HepG2 (cell line): ENCODE results near the gene SYTL2. TPM values are rescaled to one million over a fixed set of nuclear protein-coding genes. Genes with fewer than 3 reads are reported as not detected.

Experiments used
- BHLHE40 ChIP-seq: IDR thresholded peaks from 2 replicates; pipeline ENCODE4 v1.6.1; 2011; ENCODE audit warnings: low read length, improper control_type of control experiment
- DPF2 ChIP-seq: sonication (generic); formaldehyde crosslinking; IDR thresholded peaks from 2 replicates; pipeline ENCODE4 v1.4.0; 2020; ENCODE audit warnings: mild to moderate bottlenecking, low read depth, missing genetic modification reagents, borderline replicate concordance
- KLF16 ChIP-seq, 2 experiments: sonication (generic) in 1 of 2; formaldehyde crosslinking in 1 of 2; IDR thresholded peaks; 2 replicates each; pipeline versions ENCODE4 v1.6.1 to v1.8.0; 2016 to 2023; ENCODE audit warnings: missing genetic modification reagents in 2 of 2, missing compliant biosample characterization in 1 of 2
- RNF2 ChIP-seq: fragments of 450-650 bp; conservative IDR thresholded peaks from 2 replicates; pipeline ENCODE4 v1.6.1; 2016; ENCODE audit warnings: low read depth
- SIX1 ChIP-seq: sonication (generic); formaldehyde crosslinking; IDR thresholded peaks from 2 replicates; pipeline ENCODE4 v1.4.0; 2020; ENCODE audit warnings: missing genetic modification reagents, borderline replicate concordance
- TGIF2 ChIP-seq: IDR thresholded peaks from 2 replicates; pipeline ENCODE4 v1.6.1; 2016; ENCODE audit warnings: control low read depth, missing compliant biosample characterization
- ZFP41 ChIP-seq: sonication (generic); formaldehyde crosslinking; IDR thresholded peaks from 2 replicates; pipeline ENCODE4 v1.4.0; 2020; ENCODE audit warnings: mild to moderate bottlenecking, missing genetic modification reagents, borderline replicate concordance
- ZNF616 ChIP-seq: sonication (generic); formaldehyde crosslinking; IDR thresholded peaks from 2 replicates; pipeline ENCODE4 v1.5.0; 2020; ENCODE audit warnings: low read depth, mild to moderate bottlenecking, missing genetic modification reagents
- ZNF775 ChIP-seq: sonication (generic); formaldehyde crosslinking; IDR thresholded peaks from 2 replicates; pipeline ENCODE4 v1.4.0; 2020; ENCODE audit warnings: missing genetic modification reagents, mild to moderate bottlenecking, moderate library complexity, borderline replicate concordance
- polyA plus RNA-seq, 8 experiments: library from polyadenylated mRNA; depleted of rRNA in 3 of 8; stranded (reverse) in 7 of 8; unstranded in 1 of 8; fragments of >200 nt; fragmentation: Illumina TruSeq in 4 of 8; extraction: Trizol in 4 of 8; gene quantifications; 2 replicates each; pipeline versions ENCODE4 v1.2.1 to v1.2.3, GENCODE V29; 2011 to 2016; ENCODE audit warnings: low read depth in 4 of 8, missing spikeins in 1 of 8, mixed read lengths in 1 of 8; ENCODE audit not compliant: insufficient read depth in 1 of 8
- total RNA-seq, 5 experiments: library from RNA; depleted of rRNA; stranded (reverse); fragments of >200 nt; fragmentation: Illumina TruSeq; extraction: Trizol; gene quantifications; 2 replicates each; pipeline ENCODE4 v1.2.3, GENCODE V29; 2016; ENCODE audit warnings: low read depth in 1 of 5
- TF ChIP-seq, protein P1 (sequence below): sonication (generic); formaldehyde crosslinking; IDR thresholded peaks from 2 replicates; pipeline ENCODE4 v1.4.0; 2020; ENCODE audit warnings: missing genetic modification reagents
- TF ChIP-seq, protein P2 (sequence below): sonication (generic); formaldehyde crosslinking; IDR thresholded peaks from 2 replicates; pipeline ENCODE4 v1.8.0; 2022; ENCODE audit warnings: missing genetic modification reagents, low read depth, mild to moderate bottlenecking, borderline replicate concordance
- TF ChIP-seq, protein P3 (sequence below): IDR thresholded peaks from 2 replicates; pipeline ENCODE4 v1.6.1; 2016
- TF ChIP-seq, protein P4 (sequence below): sonication (generic); formaldehyde crosslinking; IDR thresholded peaks from 2 replicates; pipeline ENCODE4 v1.4.0; 2020; ENCODE audit warnings: low read depth, mild to moderate bottlenecking, missing genetic modification reagents
- TF ChIP-seq, protein P5 (sequence below): sonication (generic); formaldehyde crosslinking; IDR thresholded peaks from 2 replicates; pipeline ENCODE4 v1.4.0; 2020; ENCODE audit warnings: missing genetic modification reagents
- TF ChIP-seq, protein P6 (sequence below): fragments of 450-650 bp; IDR thresholded peaks from 2 replicates; pipeline ENCODE4 v1.6.1; 2017; ENCODE audit warnings: mild to moderate bottlenecking

SYTL2 gene
- total and polyA plus RNA-seq, 2 of the 13 experiments (the other 11 are each of a cell fraction or from before 2014, with no cell fraction given), result 0.77 to 0.90 TPM

DNA sequence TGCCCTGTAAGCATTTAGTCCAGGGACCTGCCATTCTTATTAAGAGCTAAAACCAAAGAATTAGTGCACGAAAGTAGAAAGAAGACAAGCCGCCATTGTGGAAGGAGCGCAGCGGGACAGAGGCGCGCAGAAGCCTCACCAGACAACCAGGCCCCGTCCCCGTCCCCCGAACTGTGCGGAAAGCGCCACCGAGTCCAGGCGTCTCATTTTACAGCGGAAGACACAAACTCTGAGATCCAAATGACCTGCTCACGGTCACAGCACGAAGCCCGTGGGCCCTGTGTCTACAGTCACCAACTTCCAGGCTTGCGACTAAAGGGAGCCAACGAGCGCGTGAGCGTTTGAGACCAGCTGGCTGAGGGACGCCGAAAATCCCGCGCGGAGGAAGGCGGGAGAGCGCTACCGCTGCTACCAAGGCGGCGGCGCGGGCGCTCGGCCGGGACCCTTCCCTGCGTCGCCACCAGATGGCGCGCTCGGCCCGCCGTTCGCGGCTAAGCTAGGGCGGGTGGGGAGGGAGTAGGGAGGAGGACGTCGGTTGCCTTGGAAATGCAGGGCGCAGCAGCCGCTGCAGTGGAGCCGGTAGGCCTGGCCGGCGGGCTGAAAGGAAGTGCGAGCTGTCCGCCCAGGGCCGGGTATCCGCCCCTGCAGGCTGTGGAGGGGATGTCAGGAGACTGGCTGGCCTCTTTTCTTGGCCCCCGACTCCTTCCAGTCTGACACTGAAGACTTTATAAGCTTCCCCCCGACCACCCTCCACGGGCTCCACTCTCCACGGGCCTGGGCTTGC, 43.8 kb upstream of the SYTL2 start (continued):
- TF ChIP-seq, protein P1, sequence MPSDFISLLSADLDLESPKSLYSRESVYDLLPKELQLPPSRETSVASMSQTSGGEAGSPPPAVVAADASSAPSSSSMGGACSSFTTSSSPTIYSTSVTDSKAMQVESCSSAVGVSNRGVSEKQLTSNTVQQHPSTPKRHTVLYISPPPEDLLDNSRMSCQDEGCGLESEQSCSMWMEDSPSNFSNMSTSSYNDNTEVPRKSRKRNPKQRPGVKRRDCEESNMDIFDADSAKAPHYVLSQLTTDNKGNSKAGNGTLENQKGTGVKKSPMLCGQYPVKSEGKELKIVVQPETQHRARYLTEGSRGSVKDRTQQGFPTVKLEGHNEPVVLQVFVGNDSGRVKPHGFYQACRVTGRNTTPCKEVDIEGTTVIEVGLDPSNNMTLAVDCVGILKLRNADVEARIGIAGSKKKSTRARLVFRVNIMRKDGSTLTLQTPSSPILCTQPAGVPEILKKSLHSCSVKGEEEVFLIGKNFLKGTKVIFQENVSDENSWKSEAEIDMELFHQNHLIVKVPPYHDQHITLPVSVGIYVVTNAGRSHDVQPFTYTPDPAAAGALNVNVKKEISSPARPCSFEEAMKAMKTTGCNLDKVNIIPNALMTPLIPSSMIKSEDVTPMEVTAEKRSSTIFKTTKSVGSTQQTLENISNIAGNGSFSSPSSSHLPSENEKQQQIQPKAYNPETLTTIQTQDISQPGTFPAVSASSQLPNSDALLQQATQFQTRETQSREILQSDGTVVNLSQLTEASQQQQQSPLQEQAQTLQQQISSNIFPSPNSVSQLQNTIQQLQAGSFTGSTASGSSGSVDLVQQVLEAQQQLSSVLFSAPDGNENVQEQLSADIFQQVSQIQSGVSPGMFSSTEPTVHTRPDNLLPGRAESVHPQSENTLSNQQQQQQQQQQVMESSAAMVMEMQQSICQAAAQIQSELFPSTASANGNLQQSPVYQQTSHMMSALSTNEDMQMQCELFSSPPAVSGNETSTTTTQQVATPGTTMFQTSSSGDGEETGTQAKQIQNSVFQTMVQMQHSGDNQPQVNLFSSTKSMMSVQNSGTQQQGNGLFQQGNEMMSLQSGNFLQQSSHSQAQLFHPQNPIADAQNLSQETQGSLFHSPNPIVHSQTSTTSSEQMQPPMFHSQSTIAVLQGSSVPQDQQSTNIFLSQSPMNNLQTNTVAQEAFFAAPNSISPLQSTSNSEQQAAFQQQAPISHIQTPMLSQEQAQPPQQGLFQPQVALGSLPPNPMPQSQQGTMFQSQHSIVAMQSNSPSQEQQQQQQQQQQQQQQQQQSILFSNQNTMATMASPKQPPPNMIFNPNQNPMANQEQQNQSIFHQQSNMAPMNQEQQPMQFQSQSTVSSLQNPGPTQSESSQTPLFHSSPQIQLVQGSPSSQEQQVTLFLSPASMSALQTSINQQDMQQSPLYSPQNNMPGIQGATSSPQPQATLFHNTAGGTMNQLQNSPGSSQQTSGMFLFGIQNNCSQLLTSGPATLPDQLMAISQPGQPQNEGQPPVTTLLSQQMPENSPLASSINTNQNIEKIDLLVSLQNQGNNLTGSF, result peak; percentile 87; the same call in 1 of the 2 replicates
- TF ChIP-seq ZNF775 (CRISPR knock-in tag), result 0 out of 2 replicates have a peak, but pooled peaks have one; percentile 39
- TF ChIP-seq, protein P2, sequence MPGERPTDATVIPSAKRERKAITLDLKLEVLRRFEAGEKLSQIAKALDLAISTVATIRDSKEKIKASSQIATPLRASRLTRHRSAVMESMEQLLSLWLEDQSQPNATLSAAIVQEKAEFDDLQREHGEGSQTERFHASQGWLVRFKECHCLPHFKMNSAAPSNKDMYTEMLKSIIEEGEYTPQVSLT (CRISPR knock-in tag), result peak; percentile 63; the same call in 1 of the 2 replicates
- no peak; the same call in 1 of the 2 replicates for TF ChIP-seq SIX1
- TF ChIP-seq DPF2 (CRISPR knock-in tag), result no peak
- TF ChIP-seq ZNF616 (CRISPR knock-in tag), result peak; percentile 91
- TF ChIP-seq ZFP41 (CRISPR knock-in tag), result peak; percentile 90
- peak in 1 of 2 experiments; percentile 89; a peak in 2 of 4 replicates for TF ChIP-seq KLF16 (CRISPR knock-in tag; IDR thresholded peaks at IDR 0.05)
- TF ChIP-seq TGIF2 (CRISPR knock-in tag), result peak; percentile 87
- TF ChIP-seq, protein P3, sequence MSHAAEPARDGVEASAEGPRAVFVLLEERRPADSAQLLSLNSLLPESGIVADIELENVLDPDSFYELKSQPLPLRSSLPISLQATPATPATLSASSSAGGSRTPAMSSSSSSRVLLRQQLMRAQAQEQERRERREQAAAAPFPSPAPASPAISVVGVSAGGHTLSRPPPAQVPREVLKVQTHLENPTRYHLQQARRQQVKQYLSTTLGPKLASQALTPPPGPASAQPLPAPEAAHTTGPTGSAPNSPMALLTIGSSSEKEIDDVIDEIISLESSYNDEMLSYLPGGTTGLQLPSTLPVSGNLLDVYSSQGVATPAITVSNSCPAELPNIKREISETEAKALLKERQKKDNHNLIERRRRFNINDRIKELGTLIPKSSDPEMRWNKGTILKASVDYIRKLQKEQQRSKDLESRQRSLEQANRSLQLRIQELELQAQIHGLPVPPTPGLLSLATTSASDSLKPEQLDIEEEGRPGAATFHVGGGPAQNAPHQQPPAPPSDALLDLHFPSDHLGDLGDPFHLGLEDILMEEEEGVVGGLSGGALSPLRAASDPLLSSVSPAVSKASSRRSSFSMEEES (CRISPR knock-in tag), result peak; percentile 79
- TF ChIP-seq, protein P4, sequence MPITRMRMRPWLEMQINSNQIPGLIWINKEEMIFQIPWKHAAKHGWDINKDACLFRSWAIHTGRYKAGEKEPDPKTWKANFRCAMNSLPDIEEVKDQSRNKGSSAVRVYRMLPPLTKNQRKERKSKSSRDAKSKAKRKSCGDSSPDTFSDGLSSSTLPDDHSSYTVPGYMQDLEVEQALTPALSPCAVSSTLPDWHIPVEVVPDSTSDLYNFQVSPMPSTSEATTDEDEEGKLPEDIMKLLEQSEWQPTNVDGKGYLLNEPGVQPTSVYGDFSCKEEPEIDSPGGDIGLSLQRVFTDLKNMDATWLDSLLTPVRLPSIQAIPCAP (CRISPR knock-in tag), result peak; percentile 52; the same call in 1 of the 2 replicates
- no peak; the same call in 1 of the 2 replicates for TF ChIP-seq BHLHE40
- TF ChIP-seq, protein P5, sequence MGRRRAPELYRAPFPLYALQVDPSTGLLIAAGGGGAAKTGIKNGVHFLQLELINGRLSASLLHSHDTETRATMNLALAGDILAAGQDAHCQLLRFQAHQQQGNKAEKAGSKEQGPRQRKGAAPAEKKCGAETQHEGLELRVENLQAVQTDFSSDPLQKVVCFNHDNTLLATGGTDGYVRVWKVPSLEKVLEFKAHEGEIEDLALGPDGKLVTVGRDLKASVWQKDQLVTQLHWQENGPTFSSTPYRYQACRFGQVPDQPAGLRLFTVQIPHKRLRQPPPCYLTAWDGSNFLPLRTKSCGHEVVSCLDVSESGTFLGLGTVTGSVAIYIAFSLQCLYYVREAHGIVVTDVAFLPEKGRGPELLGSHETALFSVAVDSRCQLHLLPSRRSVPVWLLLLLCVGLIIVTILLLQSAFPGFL (CRISPR knock-in tag), result no peak
- TF ChIP-seq, protein P6, sequence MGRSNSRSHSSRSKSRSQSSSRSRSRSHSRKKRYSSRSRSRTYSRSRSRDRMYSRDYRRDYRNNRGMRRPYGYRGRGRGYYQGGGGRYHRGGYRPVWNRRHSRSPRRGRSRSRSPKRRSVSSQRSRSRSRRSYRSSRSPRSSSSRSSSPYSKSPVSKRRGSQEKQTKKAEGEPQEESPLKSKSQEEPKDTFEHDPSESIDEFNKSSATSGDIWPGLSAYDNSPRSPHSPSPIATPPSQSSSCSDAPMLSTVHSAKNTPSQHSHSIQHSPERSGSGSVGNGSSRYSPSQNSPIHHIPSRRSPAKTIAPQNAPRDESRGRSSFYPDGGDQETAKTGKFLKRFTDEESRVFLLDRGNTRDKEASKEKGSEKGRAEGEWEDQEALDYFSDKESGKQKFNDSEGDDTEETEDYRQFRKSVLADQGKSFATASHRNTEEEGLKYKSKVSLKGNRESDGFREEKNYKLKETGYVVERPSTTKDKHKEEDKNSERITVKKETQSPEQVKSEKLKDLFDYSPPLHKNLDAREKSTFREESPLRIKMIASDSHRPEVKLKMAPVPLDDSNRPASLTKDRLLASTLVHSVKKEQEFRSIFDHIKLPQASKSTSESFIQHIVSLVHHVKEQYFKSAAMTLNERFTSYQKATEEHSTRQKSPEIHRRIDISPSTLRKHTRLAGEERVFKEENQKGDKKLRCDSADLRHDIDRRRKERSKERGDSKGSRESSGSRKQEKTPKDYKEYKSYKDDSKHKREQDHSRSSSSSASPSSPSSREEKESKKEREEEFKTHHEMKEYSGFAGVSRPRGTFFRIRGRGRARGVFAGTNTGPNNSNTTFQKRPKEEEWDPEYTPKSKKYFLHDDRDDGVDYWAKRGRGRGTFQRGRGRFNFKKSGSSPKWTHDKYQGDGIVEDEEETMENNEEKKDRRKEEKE, result no peak
- TF ChIP-seq RNF2, result peak; percentile 88
